SU-DHL-6 (cell line): Measurements from ENCODE around the gene IQSEC3.

Experiments used
- EZH2phosphoT487 ChIP-seq: fragments of 200-600 bp; sonication (generic), shearing (Covaris generic); conservative IDR thresholded peaks from 2 replicates; pipeline ENCODE4 v1.6.1; 2018; ENCODE audit warnings: mild to moderate bottlenecking, antibody characterized with exemption, low read length, moderate library complexity, mixed read lengths
- TF ChIP-seq, protein P1 (sequence below): fragments of 200-600 bp; sonication (generic); IDR thresholded peaks from one replicate; pipeline ENCODE4 v1.5.1; 2017; ENCODE audit warnings: antibody characterized with exemption, mild to moderate bottlenecking, low read length, moderate library complexity; ENCODE audit not compliant: insufficient read depth, poor library complexity, severe bottlenecking

DNA sequence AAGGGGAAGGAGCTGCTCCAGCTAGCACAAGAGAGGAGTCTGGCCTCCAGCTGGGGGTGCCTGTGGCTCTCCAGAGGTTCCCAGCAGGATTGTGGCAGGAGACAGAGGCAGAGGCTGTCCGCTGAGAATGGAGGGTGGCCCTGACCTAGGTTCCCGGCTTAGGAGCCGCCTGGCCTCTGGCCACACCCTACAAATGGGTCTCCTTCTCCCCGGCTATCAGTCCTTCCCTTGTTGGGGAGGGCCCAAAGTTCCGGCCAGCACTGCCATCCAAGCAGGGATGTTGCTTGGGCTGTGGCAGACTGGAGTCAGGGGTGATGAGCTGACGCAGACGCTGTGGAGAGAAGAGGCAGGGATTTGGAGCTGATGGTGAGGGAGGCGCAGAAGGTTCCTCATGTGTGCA is 124.3 kb downstream of the IQSEC3 start:
- no peak for TF ChIP-seq EZH2phosphoT487
- TF ChIP-seq, protein P1, sequence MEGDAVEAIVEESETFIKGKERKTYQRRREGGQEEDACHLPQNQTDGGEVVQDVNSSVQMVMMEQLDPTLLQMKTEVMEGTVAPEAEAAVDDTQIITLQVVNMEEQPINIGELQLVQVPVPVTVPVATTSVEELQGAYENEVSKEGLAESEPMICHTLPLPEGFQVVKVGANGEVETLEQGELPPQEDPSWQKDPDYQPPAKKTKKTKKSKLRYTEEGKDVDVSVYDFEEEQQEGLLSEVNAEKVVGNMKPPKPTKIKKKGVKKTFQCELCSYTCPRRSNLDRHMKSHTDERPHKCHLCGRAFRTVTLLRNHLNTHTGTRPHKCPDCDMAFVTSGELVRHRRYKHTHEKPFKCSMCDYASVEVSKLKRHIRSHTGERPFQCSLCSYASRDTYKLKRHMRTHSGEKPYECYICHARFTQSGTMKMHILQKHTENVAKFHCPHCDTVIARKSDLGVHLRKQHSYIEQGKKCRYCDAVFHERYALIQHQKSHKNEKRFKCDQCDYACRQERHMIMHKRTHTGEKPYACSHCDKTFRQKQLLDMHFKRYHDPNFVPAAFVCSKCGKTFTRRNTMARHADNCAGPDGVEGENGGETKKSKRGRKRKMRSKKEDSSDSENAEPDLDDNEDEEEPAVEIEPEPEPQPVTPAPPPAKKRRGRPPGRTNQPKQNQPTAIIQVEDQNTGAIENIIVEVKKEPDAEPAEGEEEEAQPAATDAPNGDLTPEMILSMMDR = no peak
